ENCODE results near the gene ABR. TPM values are rescaled to one million over a fixed set of nuclear protein-coding genes. Genes with fewer than 3 reads are reported as not detected.

The ABR gene
- total RNA-seq, 1 donor from 2014 or later: 59.7 TPM

GRCh38 chr17:1226308-1226707 lies 46.5 kb upstream of the ABR start:
- H3K36me3 Mint-ChIP-seq (ENCODE audit: low read depth): peaks cover 3% of the 10 kb centered on the region
- peaks cover 15% of the 10 kb centered on the region for H3K4me1 Mint-ChIP-seq
- H3K27me3 Mint-ChIP-seq (ENCODE audit: low read depth): peaks cover 68% of the 10 kb centered on the region
- H3K27ac Mint-ChIP-seq (ENCODE audit: unreplicated experiment): no peak overlapping the region
- H3K9me3 Mint-ChIP-seq: no peaks in the 10 kb centered on the region
- H3K4me3 Mint-ChIP-seq: no peak overlapping the region
- DNase-seq (ENCODE audit: low read depth, low spot score): no peak
- TF ChIP-seq, protein P1, sequence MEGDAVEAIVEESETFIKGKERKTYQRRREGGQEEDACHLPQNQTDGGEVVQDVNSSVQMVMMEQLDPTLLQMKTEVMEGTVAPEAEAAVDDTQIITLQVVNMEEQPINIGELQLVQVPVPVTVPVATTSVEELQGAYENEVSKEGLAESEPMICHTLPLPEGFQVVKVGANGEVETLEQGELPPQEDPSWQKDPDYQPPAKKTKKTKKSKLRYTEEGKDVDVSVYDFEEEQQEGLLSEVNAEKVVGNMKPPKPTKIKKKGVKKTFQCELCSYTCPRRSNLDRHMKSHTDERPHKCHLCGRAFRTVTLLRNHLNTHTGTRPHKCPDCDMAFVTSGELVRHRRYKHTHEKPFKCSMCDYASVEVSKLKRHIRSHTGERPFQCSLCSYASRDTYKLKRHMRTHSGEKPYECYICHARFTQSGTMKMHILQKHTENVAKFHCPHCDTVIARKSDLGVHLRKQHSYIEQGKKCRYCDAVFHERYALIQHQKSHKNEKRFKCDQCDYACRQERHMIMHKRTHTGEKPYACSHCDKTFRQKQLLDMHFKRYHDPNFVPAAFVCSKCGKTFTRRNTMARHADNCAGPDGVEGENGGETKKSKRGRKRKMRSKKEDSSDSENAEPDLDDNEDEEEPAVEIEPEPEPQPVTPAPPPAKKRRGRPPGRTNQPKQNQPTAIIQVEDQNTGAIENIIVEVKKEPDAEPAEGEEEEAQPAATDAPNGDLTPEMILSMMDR (conservative IDR thresholded peaks at IDR 0.05): no peak

DNA sequence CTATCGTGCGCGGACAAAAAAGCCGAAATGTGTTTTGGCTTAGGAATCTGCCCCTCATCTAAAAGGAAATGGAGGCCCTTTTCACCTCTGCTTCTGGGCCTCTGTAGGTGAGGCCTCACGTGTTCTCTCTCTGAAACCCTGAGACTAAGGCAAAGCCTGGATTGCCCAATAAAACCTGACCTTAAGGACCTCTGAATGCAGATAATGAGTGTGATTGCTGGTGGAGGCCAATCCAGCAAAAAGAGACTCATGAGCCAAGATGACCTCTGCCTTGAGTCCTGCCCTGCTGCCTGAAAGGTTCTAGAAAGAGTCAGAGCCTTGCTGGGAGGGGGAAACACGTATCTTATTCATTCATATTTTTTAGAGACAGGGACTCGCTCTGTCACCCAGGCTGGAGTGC lies 44.5 kb upstream of the ABR start:
- Mint-ChIP-seq H3K4me1 (peaks cover 12% of the 10 kb centered on the region), H3K27ac (ENCODE audit: unreplicated experiment) (no peak overlapping the region), H3K27me3 (ENCODE audit: low read depth) (peaks cover 60% of the 10 kb centered on the region), H3K4me3 (no peak overlapping the region), H3K9me3 (no peaks in the 10 kb centered on the region), H3K36me3 (ENCODE audit: low read depth) (no peaks in the 10 kb centered on the region)
- DNase-seq (ENCODE audit: low read depth, low spot score): no peak
- TF ChIP-seq, protein P1 (conservative IDR thresholded peaks at IDR 0.05): no peak

GRCh38 chr17:1223662-1224061 lies 43.9 kb upstream of the ABR start:
- no peak for DNase-seq (ENCODE audit: low read depth, low spot score)
- H3K36me3 Mint-ChIP-seq (ENCODE audit: low read depth): no peaks in the 10 kb centered on the region
- H3K27ac Mint-ChIP-seq (ENCODE audit: unreplicated experiment): no peak overlapping the region
- TF ChIP-seq, protein P1 (conservative IDR thresholded peaks at IDR 0.05): no peak
- H3K4me1 Mint-ChIP-seq: peaks cover 12% of the 10 kb centered on the region
- H3K27me3 Mint-ChIP-seq (ENCODE audit: low read depth): peaks cover 60% of the 10 kb centered on the region
- no peak overlapping the region for H3K4me3 Mint-ChIP-seq
- H3K9me3 Mint-ChIP-seq: no peaks in the 10 kb centered on the region

DNA sequence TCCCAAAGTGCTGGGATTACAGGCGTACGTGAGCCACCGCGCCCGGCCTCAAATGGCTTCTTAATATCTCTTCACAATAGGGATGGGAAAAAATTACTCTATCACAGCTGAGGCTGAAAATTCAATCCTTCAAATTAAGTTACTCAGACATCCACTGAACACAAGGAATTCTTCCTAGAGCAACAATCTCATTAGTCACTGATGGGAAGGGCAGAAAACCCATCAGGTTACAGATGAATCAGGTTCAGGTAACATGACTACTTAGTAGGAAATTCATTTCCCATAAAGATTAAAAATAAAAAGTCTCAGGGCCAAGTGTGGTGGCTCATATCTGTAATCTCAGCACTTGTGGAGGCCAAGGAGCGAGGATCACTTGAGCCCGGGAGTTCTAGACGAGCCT lies 42.5 kb upstream of the ABR start:
- no peak overlapping the region for H3K4me3 Mint-ChIP-seq
- TF ChIP-seq, protein P1 (conservative IDR thresholded peaks at IDR 0.05): no peak
- no peak for DNase-seq (ENCODE audit: low read depth, low spot score)
- no peaks in the 10 kb centered on the region for H3K36me3 Mint-ChIP-seq (ENCODE audit: low read depth)
- peaks cover 1% of the 10 kb centered on the region for H3K4me1 Mint-ChIP-seq
- peaks cover 50% of the 10 kb centered on the region for H3K27me3 Mint-ChIP-seq (ENCODE audit: low read depth)
- no peaks in the 10 kb centered on the region for H3K9me3 Mint-ChIP-seq
- H3K27ac Mint-ChIP-seq (ENCODE audit: unreplicated experiment): no peak overlapping the region

GRCh38 chr17:1221209-1221608 lies 41.4 kb upstream of the ABR start:
- H3K36me3 Mint-ChIP-seq (ENCODE audit: low read depth): no peaks in the 10 kb centered on the region
- H3K4me3 Mint-ChIP-seq: no peak overlapping the region
- no peak overlapping the region for H3K27ac Mint-ChIP-seq (ENCODE audit: unreplicated experiment)
- TF ChIP-seq, protein P1 (conservative IDR thresholded peaks at IDR 0.05): no peak
- DNase-seq (ENCODE audit: low read depth, low spot score): no peak
- H3K27me3 Mint-ChIP-seq (ENCODE audit: low read depth): peaks cover 39% of the 10 kb centered on the region
- H3K9me3 Mint-ChIP-seq: no peaks in the 10 kb centered on the region
- peaks cover 11% of the 10 kb centered on the region for H3K4me1 Mint-ChIP-seq

GRCh38 chr17:1220346-1220745 lies 40.6 kb upstream of the ABR start:
- Mint-ChIP-seq H3K4me1 (peaks cover 16% of the 10 kb centered on the region), H3K27ac (ENCODE audit: unreplicated experiment) (no peak overlapping the region), H3K36me3 (ENCODE audit: low read depth) (no peaks in the 10 kb centered on the region), H3K27me3 (ENCODE audit: low read depth) (peaks cover 30% of the 10 kb centered on the region), H3K4me3 (no peak overlapping the region), H3K9me3 (no peaks in the 10 kb centered on the region)
- no peak for DNase-seq (ENCODE audit: low read depth, low spot score)
- TF ChIP-seq, protein P1 (conservative IDR thresholded peaks at IDR 0.05): no peak
